Panc1 (cell line): ENCODE data around the gene JADE1.

Source experiments
- POLR2AphosphoS5 ChIP-seq: IDR thresholded peaks from 2 replicates; pipeline ENCODE4 v1.6.1; 2012; ENCODE audit warnings: mild to moderate bottlenecking, low read depth, low read length, moderate library complexity
- SIN3A ChIP-seq: IDR thresholded peaks from 2 replicates; pipeline ENCODE4 v1.6.1; 2012; ENCODE audit warnings: low read depth, mild to moderate bottlenecking, low read length, moderate library complexity, borderline replicate concordance; ENCODE audit not compliant: insufficient read depth
- TCF7L2 ChIP-seq: IDR thresholded peaks from 2 replicates; pipeline ENCODE4 v1.6.1; 2011; ENCODE audit warnings: mild to moderate bottlenecking, low read depth, low read length, inconsistent platforms
- TF ChIP-seq, protein P1 (sequence below): fragments of 450-650 bp; IDR thresholded peaks from 2 replicates; pipeline ENCODE4 v1.5.1; 2017; ENCODE audit warnings: mild to moderate bottlenecking
- TF ChIP-seq, protein P2 (sequence below), 2 experiments: IDR thresholded peaks; 2 replicates each; pipeline ENCODE4 v1.6.1; 2011 to 2012; ENCODE audit warnings: low read depth in 2 of 2, control low read depth in 1 of 2, low read length in 1 of 2, mild to moderate bottlenecking in 1 of 2, moderate library complexity in 1 of 2; ENCODE audit not compliant: insufficient read depth in 1 of 2

DNA sequence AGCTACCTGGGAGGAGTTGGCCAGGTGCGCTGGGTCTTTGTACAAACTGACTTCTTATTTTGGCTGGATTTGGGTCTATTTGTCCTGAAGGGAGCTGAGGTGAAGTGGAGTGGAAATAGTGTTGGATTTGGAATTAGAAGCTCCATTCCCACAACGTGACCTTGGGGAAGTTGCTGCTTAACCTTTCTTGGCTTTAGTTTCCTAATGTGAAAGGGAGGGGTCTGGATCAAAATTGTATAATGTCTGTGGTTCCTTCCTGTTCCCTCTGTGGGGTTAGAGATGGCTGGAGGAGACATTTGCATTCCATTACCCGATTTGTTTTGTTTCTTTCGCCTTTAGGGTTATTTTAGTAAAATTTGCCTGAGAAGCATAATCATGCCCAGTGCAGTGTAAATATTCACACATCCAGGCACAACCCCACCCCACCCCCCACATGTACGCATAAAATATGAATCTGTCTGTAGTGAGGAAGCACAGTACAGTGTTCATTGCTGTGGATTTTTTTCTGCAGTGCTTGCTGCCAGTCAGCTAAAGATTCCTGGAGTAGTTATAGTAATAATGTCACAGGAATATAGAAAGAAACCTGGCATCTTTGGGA is 21.5 kb downstream of the JADE1 start:
- TF ChIP-seq, protein P1, sequence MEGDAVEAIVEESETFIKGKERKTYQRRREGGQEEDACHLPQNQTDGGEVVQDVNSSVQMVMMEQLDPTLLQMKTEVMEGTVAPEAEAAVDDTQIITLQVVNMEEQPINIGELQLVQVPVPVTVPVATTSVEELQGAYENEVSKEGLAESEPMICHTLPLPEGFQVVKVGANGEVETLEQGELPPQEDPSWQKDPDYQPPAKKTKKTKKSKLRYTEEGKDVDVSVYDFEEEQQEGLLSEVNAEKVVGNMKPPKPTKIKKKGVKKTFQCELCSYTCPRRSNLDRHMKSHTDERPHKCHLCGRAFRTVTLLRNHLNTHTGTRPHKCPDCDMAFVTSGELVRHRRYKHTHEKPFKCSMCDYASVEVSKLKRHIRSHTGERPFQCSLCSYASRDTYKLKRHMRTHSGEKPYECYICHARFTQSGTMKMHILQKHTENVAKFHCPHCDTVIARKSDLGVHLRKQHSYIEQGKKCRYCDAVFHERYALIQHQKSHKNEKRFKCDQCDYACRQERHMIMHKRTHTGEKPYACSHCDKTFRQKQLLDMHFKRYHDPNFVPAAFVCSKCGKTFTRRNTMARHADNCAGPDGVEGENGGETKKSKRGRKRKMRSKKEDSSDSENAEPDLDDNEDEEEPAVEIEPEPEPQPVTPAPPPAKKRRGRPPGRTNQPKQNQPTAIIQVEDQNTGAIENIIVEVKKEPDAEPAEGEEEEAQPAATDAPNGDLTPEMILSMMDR = no peak
- TF ChIP-seq POLR2AphosphoS5 (no peak), SIN3A (no peak), TCF7L2 (no peak)
- TF ChIP-seq, protein P2, sequence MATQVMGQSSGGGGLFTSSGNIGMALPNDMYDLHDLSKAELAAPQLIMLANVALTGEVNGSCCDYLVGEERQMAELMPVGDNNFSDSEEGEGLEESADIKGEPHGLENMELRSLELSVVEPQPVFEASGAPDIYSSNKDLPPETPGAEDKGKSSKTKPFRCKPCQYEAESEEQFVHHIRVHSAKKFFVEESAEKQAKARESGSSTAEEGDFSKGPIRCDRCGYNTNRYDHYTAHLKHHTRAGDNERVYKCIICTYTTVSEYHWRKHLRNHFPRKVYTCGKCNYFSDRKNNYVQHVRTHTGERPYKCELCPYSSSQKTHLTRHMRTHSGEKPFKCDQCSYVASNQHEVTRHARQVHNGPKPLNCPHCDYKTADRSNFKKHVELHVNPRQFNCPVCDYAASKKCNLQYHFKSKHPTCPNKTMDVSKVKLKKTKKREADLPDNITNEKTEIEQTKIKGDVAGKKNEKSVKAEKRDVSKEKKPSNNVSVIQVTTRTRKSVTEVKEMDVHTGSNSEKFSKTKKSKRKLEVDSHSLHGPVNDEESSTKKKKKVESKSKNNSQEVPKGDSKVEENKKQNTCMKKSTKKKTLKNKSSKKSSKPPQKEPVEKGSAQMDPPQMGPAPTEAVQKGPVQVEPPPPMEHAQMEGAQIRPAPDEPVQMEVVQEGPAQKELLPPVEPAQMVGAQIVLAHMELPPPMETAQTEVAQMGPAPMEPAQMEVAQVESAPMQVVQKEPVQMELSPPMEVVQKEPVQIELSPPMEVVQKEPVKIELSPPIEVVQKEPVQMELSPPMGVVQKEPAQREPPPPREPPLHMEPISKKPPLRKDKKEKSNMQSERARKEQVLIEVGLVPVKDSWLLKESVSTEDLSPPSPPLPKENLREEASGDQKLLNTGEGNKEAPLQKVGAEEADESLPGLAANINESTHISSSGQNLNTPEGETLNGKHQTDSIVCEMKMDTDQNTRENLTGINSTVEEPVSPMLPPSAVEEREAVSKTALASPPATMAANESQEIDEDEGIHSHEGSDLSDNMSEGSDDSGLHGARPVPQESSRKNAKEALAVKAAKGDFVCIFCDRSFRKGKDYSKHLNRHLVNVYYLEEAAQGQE (IDR thresholded peaks at IDR 0.05; ENCODE audit: insufficient read depth in 1 of 2, low read depth in 2 of 2, low read length in 1 of 2) = no peak
